H9 (cell line): ENCODE results near the gene HVCN1. TPM values are rescaled to one million over a fixed set of nuclear protein-coding genes. Genes with fewer than 3 reads are reported as not detected.

Source experiments
- DNase-seq: peaks from one replicate; pipeline ENCODE4 v3.0.0-alpha.2; 2017
- H2AFZ ChIP-seq: one replicate; pipeline ENCODE4 v1.6.1; 2013; ENCODE audit warnings: mild to moderate bottlenecking, low read length, control low read depth, moderate library complexity
- H2AK5ac ChIP-seq: 2 replicates; pipeline ENCODE4 v1.6.1; 2013; ENCODE audit warnings: low read length, control low read depth, mixed read lengths; ENCODE audit not compliant: insufficient read length
- H2BK120ac ChIP-seq: one replicate; pipeline ENCODE4 v1.6.1; 2013; ENCODE audit warnings: low read depth, mild to moderate bottlenecking, low read length, control low read depth, inconsistent platforms; ENCODE audit not compliant: poor library complexity, severe bottlenecking
- H2BK12ac ChIP-seq: 2 replicates; pipeline ENCODE4 v1.6.1; 2013; ENCODE audit warnings: low read length, control low read depth, mixed read lengths, low read depth; ENCODE audit not compliant: insufficient read length
- H2BK15ac ChIP-seq: 2 replicates; pipeline ENCODE4 v1.6.1; 2013; ENCODE audit warnings: low read depth, low read length, control low read depth
- H2BK20ac ChIP-seq: one replicate; pipeline ENCODE4 v1.6.1; 2013; ENCODE audit warnings: low read depth, mild to moderate bottlenecking, low read length, control low read depth, inconsistent platforms; ENCODE audit not compliant: poor library complexity, severe bottlenecking
- H2BK5ac ChIP-seq: 2 replicates; pipeline ENCODE4 v1.6.1; 2013; ENCODE audit warnings: low read length, control low read depth, mixed read lengths; ENCODE audit not compliant: insufficient read length
- H3K14ac ChIP-seq: 2 replicates; pipeline ENCODE4 v1.6.1; 2013; ENCODE audit warnings: low read length, control low read depth; ENCODE audit not compliant: insufficient read depth
- H3K18ac ChIP-seq: 2 replicates; pipeline ENCODE4 v1.6.1; 2013; ENCODE audit warnings: low read depth, mild to moderate bottlenecking, mixed read lengths, low read length, control low read depth; ENCODE audit not compliant: insufficient read length
- H3K23ac ChIP-seq: 2 replicates; pipeline ENCODE4 v1.6.1; 2013; ENCODE audit warnings: low read length, control low read depth, mixed read lengths, low read depth; ENCODE audit not compliant: insufficient read length
- H3K23me2 ChIP-seq: 2 replicates; pipeline ENCODE4 v1.6.1; 2013; ENCODE audit warnings: low read depth, mild to moderate bottlenecking, mixed read lengths, low read length, control low read depth; ENCODE audit not compliant: insufficient read length, poor library complexity, severe bottlenecking
- H3K27ac ChIP-seq: 2 replicates; pipeline ENCODE4 v1.5.1; 2013; ENCODE audit warnings: low read length, control low read depth, mixed read lengths, low read depth; ENCODE audit not compliant: insufficient read length
- H3K27me3 ChIP-seq: 2 replicates; pipeline ENCODE4 v1.6.1; 2013; ENCODE audit warnings: low read length, control low read depth, inconsistent platforms; ENCODE audit not compliant: insufficient read depth
- H3K4ac ChIP-seq: 2 replicates; pipeline ENCODE4 v1.6.1; 2013; ENCODE audit warnings: low read depth, mild to moderate bottlenecking, control low read depth, inconsistent platforms, low read length, moderate library complexity
- H3K4me1 ChIP-seq: 2 replicates; pipeline ENCODE4 v1.6.1; 2013; ENCODE audit warnings: low read length, control low read depth, inconsistent platforms; ENCODE audit not compliant: insufficient read depth
- H3K4me2 ChIP-seq: 2 replicates; pipeline ENCODE4 v1.6.1; 2013; ENCODE audit warnings: low read length, control low read depth, mixed read lengths; ENCODE audit not compliant: insufficient read length, insufficient read depth
- H3K56ac ChIP-seq: 2 replicates; pipeline ENCODE4 v1.6.1; 2013; ENCODE audit warnings: low read depth, mild to moderate bottlenecking, mixed read lengths, low read length, control low read depth; ENCODE audit not compliant: insufficient read length
- H3K79me1 ChIP-seq: 2 replicates; pipeline ENCODE4 v1.6.1; 2013; ENCODE audit warnings: low read depth, mild to moderate bottlenecking, moderate library complexity, low read length, control low read depth, inconsistent platforms; ENCODE audit not compliant: insufficient read depth, poor library complexity, severe bottlenecking
- H3K79me2 ChIP-seq: 2 replicates; pipeline ENCODE4 v1.6.1; 2013; ENCODE audit warnings: low read length, control low read depth, inconsistent platforms; ENCODE audit not compliant: insufficient read depth
- H3K9ac ChIP-seq: 2 replicates; pipeline ENCODE4 v1.6.1; 2013; ENCODE audit warnings: low read length, control low read depth, mixed read lengths; ENCODE audit not compliant: insufficient read length; ENCODE audit errors: extremely low read depth
- H3K9me3 ChIP-seq: one replicate; pipeline ENCODE4 v1.6.1; 2013; ENCODE audit warnings: low read depth, low read length, inconsistent platforms; ENCODE audit not compliant: control insufficient read depth
- H3T11ph ChIP-seq: one replicate; pipeline ENCODE4 v1.6.1; 2013; ENCODE audit warnings: mild to moderate bottlenecking, low read length, control low read depth, inconsistent platforms
- H4K20me1 ChIP-seq: one replicate; pipeline ENCODE4 v1.6.1; 2013; ENCODE audit not compliant: control insufficient read depth, insufficient read length, insufficient read depth
- H4K5ac ChIP-seq: 2 replicates; pipeline ENCODE4 v1.6.1; 2013; ENCODE audit warnings: low read depth, mild to moderate bottlenecking, mixed read lengths, low read length, control low read depth; ENCODE audit not compliant: insufficient read length
- H4K8ac ChIP-seq: replicated peaks from 2 replicates; pipeline ENCODE4 v1.6.1; 2013; ENCODE audit warnings: low read length, control low read depth, mixed read lengths, low read depth; ENCODE audit not compliant: insufficient read length
- H4K91ac ChIP-seq: 2 replicates; pipeline ENCODE4 v1.6.1; 2013; ENCODE audit warnings: low read depth, mild to moderate bottlenecking, moderate library complexity, mixed read lengths, low read length, control low read depth; ENCODE audit not compliant: insufficient read length
- H3K27ac Mint-ChIP-seq, 3 experiments: 2 replicates in 2 of 3; 3 replicates in 1 of 3; pipeline ENCODE4 v1.8.0; 2020 to 2021; ENCODE audit warnings: mixed read lengths in 3 of 3, mild to moderate bottlenecking in 1 of 3, moderate library complexity in 1 of 3
- H3K27me3 Mint-ChIP-seq: 2 replicates; pipeline ENCODE4 v1.8.0; 2021; ENCODE audit warnings: low read depth, mild to moderate bottlenecking, moderate library complexity, mixed read lengths
- H3K36me3 Mint-ChIP-seq, 3 experiments: 2 replicates in 2 of 3; 3 replicates in 1 of 3; pipeline ENCODE4 v1.8.0; 2020 to 2021; ENCODE audit warnings: low read depth in 3 of 3, mixed read lengths in 3 of 3; ENCODE audit not compliant: insufficient read depth in 1 of 3
- H3K4me1 Mint-ChIP-seq, 2 experiments: 2 replicates each; pipeline ENCODE4 v1.8.0; 2020; ENCODE audit warnings: mixed read lengths in 2 of 2
- H3K4me3 Mint-ChIP-seq, 2 experiments: 2 replicates in 1 of 2; 3 replicates in 1 of 2; pipeline ENCODE4 v1.8.0; 2020 to 2021; ENCODE audit warnings: mild to moderate bottlenecking in 2 of 2, mixed read lengths in 2 of 2, moderate library complexity in 1 of 2
- H3K9me3 Mint-ChIP-seq, 2 experiments: 2 replicates in 1 of 2; 3 replicates in 1 of 2; pipeline ENCODE4 v1.8.0; 2020; ENCODE audit warnings: mild to moderate bottlenecking in 2 of 2, mixed read lengths in 2 of 2, moderate library complexity in 1 of 2
- CTCF ChIP-seq: fragments of 200-600 bp; sonication (generic); conservative IDR thresholded peaks from 3 replicates; pipeline ENCODE4 v1.8.0; 2021; ENCODE audit warnings: antibody characterized with exemption, mild to moderate bottlenecking
- WGBS: extraction: QIAGEN DNeasy Blood & Tissue Kit; methylation state at CpG from one replicate; pipeline ENCODE4 v1.1.7; 2013; ENCODE audit warnings: missing lambda C conversion rate, low lambda C conversion rate, mixed read lengths; ENCODE audit not compliant: insufficient read length; ENCODE audit errors: extremely low coverage; 5-methylcytosine and 5-hydroxymethylcytosine counted together
- total RNA-seq: library from RNA; stranded (reverse); gene quantifications from 2 replicates; pipeline ENCODE4 v1.2.1, GENCODE V29; 2021

Gene HVCN1
- total RNA-seq, 1 experiment from 2014 or later, result 5.2 TPM

GRCh38 chr12:110708917-110709316 lies 20.0 kb upstream of the HVCN1 start:
- Histone ChIP-seq H2AK5ac (no peak overlapping the region), H3K23me2 (no peaks in the 10 kb centered on the region), H3K18ac (no peak overlapping the region), H2BK5ac (no peak overlapping the region), H2BK12ac (no peak overlapping the region), H3K9ac (no peak overlapping the region), H3K79me2 (no peaks in the 10 kb centered on the region), H2BK120ac (no peak overlapping the region), H2BK15ac (no peak overlapping the region), H4K20me1 (no peaks in the 10 kb centered on the region), H3K14ac (no peak overlapping the region), H3K27ac (no peak overlapping the region), H4K91ac (no peak overlapping the region), H2AFZ (no peak overlapping the region), H3K23ac (no peak overlapping the region), H2BK20ac (no peak overlapping the region), H3K27me3 (no peaks in the 10 kb centered on the region), H3K4me1 (no peaks in the 10 kb centered on the region), H3K4me2 (no peak overlapping the region), H3K4ac (no peak overlapping the region), H4K5ac (no peak overlapping the region), H3K79me1 (no peaks in the 10 kb centered on the region), H4K8ac (no peak overlapping the region), H3K9me3 (no peaks in the 10 kb centered on the region), H3K56ac (no peak overlapping the region), H3T11ph (no peak overlapping the region)
- H3K9me3 Mint-ChIP-seq, result peaks cover 0 to 3% of the 10 kb centered on the region in 2 experiments; a peak in 1 of 5 replicates
- no peak for DNase-seq
- peak; percentile 13; the same call in 1 of the 3 replicates for TF ChIP-seq CTCF
- WGBS, result no CpG with 5 or more reads among the region's 4 CpGs
- H3K27ac Mint-ChIP-seq, result no peak overlapping the region
- H3K27me3 Mint-ChIP-seq, result no peaks in the 10 kb centered on the region
- peaks cover 0 to 4% (median 0%) of the 10 kb centered on the region in 3 experiments; a peak in 3 of 7 replicates for H3K36me3 Mint-ChIP-seq
- H3K4me3 Mint-ChIP-seq, result no peak overlapping the region
- H3K4me1 Mint-ChIP-seq, result no peaks in the 10 kb centered on the region
